Measurements from ENCODE around the gene KIAA1958.

DNA sequence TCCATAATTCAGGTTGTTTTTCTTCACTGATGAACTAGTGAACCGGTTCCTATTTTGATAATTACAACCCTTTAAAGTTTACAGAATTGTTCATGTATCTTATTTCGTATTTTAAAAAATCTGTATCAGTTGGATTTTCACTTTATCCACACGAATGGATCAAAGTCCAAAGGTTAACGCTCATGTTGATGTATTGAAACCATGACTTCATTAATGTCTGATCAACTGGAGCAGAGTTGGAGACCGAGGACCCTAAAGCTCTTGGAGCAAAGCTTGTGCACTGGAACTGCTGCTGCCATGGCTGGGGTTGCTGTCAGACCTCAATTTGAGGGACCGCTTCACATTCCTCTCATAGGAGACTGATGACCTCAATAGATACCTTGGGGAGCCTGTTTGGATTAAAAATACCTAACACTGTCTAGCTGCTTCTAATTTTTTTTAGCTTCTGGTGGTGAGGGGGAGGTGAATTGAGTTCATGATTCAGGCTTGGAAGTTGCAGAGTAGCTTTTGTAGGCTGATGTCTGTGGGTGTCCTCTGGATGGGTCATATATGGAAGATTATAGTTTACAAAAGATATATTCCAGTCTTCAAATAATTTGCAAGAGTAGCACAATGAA is 45.1 kb downstream of the KIAA1958 start:
- TF ChIP-seq, protein P1, sequence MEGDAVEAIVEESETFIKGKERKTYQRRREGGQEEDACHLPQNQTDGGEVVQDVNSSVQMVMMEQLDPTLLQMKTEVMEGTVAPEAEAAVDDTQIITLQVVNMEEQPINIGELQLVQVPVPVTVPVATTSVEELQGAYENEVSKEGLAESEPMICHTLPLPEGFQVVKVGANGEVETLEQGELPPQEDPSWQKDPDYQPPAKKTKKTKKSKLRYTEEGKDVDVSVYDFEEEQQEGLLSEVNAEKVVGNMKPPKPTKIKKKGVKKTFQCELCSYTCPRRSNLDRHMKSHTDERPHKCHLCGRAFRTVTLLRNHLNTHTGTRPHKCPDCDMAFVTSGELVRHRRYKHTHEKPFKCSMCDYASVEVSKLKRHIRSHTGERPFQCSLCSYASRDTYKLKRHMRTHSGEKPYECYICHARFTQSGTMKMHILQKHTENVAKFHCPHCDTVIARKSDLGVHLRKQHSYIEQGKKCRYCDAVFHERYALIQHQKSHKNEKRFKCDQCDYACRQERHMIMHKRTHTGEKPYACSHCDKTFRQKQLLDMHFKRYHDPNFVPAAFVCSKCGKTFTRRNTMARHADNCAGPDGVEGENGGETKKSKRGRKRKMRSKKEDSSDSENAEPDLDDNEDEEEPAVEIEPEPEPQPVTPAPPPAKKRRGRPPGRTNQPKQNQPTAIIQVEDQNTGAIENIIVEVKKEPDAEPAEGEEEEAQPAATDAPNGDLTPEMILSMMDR (IDR thresholded peaks at IDR 0.05): no peak
- TF ChIP-seq, protein P2, sequence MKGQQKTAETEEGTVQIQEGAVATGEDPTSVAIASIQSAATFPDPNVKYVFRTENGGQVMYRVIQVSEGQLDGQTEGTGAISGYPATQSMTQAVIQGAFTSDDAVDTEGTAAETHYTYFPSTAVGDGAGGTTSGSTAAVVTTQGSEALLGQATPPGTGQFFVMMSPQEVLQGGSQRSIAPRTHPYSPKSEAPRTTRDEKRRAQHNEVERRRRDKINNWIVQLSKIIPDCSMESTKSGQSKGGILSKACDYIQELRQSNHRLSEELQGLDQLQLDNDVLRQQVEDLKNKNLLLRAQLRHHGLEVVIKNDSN (IDR thresholded peaks at IDR 0.05; ENCODE audit: borderline replicate concordance, low read depth): no peak
- TF ChIP-seq, protein P3, sequence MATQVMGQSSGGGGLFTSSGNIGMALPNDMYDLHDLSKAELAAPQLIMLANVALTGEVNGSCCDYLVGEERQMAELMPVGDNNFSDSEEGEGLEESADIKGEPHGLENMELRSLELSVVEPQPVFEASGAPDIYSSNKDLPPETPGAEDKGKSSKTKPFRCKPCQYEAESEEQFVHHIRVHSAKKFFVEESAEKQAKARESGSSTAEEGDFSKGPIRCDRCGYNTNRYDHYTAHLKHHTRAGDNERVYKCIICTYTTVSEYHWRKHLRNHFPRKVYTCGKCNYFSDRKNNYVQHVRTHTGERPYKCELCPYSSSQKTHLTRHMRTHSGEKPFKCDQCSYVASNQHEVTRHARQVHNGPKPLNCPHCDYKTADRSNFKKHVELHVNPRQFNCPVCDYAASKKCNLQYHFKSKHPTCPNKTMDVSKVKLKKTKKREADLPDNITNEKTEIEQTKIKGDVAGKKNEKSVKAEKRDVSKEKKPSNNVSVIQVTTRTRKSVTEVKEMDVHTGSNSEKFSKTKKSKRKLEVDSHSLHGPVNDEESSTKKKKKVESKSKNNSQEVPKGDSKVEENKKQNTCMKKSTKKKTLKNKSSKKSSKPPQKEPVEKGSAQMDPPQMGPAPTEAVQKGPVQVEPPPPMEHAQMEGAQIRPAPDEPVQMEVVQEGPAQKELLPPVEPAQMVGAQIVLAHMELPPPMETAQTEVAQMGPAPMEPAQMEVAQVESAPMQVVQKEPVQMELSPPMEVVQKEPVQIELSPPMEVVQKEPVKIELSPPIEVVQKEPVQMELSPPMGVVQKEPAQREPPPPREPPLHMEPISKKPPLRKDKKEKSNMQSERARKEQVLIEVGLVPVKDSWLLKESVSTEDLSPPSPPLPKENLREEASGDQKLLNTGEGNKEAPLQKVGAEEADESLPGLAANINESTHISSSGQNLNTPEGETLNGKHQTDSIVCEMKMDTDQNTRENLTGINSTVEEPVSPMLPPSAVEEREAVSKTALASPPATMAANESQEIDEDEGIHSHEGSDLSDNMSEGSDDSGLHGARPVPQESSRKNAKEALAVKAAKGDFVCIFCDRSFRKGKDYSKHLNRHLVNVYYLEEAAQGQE (IDR thresholded peaks at IDR 0.05; ENCODE audit: low read depth, low read length): no peak
- TF ChIP-seq EP300 (IDR thresholded peaks at IDR 0.05; ENCODE audit: borderline replicate concordance in 1 of 2, low read depth in 1 of 2, low read length in 1 of 2) (no peak), YY1 (IDR thresholded peaks at IDR 0.05; ENCODE audit: low read depth) (no peak), CHD2 (IDR thresholded peaks at IDR 0.05; ENCODE audit: low read length, partially characterized antibody) (no peak), NRF1 (IDR thresholded peaks at IDR 0.05; ENCODE audit: low read depth, low read length) (no peak), SIN3A (IDR thresholded peaks at IDR 0.05; ENCODE audit: borderline replicate concordance, low read depth, low read length) (no peak), POLR2AphosphoS5 (IDR thresholded peaks at IDR 0.05; ENCODE audit: low read depth, low read length) (no peak), GABPA (IDR thresholded peaks at IDR 0.05; ENCODE audit: low read depth) (no peak), JUND (IDR thresholded peaks at IDR 0.05) (no peak), TAF1 (IDR thresholded peaks at IDR 0.05; ENCODE audit: borderline replicate concordance, low read depth, low read length) (no peak), TCF12 (IDR thresholded peaks at IDR 0.05) (no peak)
- TF ChIP-seq, protein P4, sequence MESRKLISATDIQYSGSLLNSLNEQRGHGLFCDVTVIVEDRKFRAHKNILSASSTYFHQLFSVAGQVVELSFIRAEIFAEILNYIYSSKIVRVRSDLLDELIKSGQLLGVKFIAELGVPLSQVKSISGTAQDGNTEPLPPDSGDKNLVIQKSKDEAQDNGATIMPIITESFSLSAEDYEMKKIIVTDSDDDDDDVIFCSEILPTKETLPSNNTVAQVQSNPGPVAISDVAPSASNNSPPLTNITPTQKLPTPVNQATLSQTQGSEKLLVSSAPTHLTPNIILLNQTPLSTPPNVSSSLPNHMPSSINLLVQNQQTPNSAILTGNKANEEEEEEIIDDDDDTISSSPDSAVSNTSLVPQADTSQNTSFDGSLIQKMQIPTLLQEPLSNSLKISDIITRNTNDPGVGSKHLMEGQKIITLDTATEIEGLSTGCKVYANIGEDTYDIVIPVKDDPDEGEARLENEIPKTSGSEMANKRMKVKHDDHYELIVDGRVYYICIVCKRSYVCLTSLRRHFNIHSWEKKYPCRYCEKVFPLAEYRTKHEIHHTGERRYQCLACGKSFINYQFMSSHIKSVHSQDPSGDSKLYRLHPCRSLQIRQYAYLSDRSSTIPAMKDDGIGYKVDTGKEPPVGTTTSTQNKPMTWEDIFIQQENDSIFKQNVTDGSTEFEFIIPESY (IDR thresholded peaks at IDR 0.05; ENCODE audit: borderline replicate concordance, low read depth): no peak
